A673 (cell line): ENCODE measurements around the gene ADAMTS2.

ENCODE experiments used
- CTCF ChIP-seq: fragments of 300-800, 200-600 bp; sonication (generic); conservative IDR thresholded peaks from 2 replicates; pipeline ENCODE4 v1.5.1; 2017; ENCODE audit warnings: low read depth, mild to moderate bottlenecking, antibody characterized with exemption, low read length, moderate library complexity, mixed read lengths
- EZH2 ChIP-seq: fragments of 200-600 bp; sonication (generic); IDR thresholded peaks from 2 replicates; pipeline ENCODE4 v1.6.1; 2017; ENCODE audit warnings: borderline replicate concordance, low read depth, mild to moderate bottlenecking, mixed read lengths, antibody characterized with exemption, low read length; ENCODE audit not compliant: poor library complexity, severe bottlenecking

- no peak for TF ChIP-seq CTCF
- TF ChIP-seq EZH2, result no peak
These were observed 38.1 kb downstream of the ADAMTS2 start for GRCh38 chr5:179307013-179307800.
